Dermis microvascular lymphatic vessel endothelial cell (primary cell): ENCODE data around the gene TOR4A. TPM values are rescaled to one million over a fixed set of nuclear protein-coding genes. Genes with fewer than 3 reads are reported as not detected.
"Not testable (repeated sequence)": the region's sequence is repeated elsewhere in the genome, so short reads cannot be mapped to it uniquely, and the experiment has no call there.

Source experiments
- DNase-seq, 2 donors: peaks; one replicate each; pipeline versions ENCODE4 v3.0.0 to v3.0.0-alpha.2; 2010; ENCODE audit warnings: low read depth in 2 of 2
- total RNA-seq: library from RNA; depleted of rRNA; stranded (reverse); fragments of >200 nt; gene quantifications from 2 replicates; pipeline ENCODE4 v1.2.1, GENCODE V29; 2014

Gene TOR4A
- total RNA-seq, 1 donor from 2014 or later: 23.5 TPM

GRCh38 chr9:137316012-137316981 is 38.8 kb downstream of the TOR4A start:
- peak in 1 of 2 donors; percentile 88 for DNase-seq

DNA sequence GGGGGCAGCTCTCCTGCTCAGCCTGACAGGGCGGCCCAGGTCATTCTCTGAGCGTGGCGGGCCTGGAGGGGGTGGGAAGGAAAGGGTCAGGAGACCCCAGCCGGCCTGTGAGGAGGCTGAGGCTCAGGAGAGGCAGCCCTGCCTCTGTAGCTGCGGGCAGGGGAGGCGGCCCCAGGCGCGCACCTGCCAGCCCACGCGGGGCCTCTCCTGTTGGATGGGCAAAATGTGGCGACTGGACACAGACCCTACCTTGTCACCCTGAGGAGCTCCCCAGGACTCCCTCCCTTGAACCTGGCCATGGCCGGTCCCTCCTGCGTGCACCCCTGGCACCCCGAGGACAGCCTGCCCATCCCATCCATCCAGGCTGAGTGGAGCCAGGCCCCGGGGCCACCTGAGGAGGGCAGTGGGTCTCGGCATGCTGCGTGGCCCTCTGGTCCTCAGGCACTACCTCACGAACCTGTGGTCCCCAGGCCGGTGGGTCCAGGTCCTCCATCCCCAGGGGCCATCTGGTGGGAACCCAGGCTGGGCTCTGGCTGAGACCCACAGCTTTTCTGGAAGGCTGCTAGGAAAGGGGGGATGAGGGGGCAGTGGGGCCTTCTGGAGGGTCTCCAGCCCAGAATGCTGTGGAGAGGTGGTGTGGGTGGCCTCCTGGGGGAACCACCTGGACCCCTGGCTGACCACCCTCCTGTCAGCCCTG is 39.6 kb downstream of the TOR4A start:
- DNase-seq: no peak

DNA sequence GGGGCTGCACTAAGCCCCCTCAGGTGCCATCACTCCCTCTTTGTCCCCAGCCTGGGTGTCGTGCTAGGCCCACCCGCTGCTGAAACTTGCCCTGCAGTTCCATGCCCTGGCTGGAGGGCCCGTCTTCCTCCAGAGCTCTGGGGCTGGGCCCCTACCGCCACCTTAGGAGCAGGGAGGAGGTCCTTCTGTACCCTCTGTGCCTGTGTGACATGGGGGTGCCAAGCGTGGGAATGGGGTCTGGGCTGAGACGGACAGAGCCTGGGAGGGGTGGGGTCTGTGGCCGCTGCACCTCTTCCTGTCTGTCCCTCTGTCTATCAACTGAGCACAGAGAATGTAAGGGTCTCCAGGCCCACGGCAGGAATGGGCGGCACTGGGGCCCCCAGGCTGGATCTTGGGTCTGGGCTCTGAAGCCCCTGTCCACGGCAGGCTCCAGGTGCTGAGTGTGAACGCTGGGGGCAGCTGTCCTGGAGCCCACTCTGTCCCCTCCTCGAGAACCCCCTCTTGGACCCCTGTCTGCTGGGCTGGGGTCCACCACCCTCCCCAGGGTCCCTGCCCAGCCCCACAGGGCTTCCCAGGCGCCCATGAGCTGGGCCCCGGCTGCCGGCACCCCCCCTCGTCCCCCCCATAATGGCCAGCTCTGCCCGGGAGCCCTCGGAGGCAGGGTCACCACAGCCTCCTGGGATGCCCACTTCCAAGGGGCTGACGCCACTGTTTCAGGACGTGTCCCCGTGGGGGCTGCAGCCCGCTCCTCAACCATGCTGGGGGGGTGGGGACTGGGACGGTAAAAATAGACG is 40.4 kb downstream of the TOR4A start:
- no peak for DNase-seq

DNA sequence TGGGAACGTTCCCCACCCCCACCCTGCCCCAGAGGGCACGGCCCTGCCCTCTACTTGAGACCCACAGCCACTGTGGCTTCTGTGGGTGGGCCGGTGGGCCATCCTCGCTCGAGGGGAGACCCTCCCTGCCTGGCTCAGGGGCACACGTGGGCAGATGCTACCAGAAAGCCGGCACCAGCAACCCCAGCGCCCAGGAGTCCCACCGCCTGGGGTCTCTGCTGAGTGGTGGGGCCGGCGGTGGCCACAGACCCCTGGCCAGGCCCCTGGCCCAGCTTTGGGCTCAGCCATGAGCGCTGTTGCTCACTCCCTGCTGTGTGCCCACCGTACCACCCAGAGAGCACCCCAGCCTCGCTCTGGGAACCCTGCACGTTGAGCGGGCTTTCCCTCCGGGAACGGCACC is 41.1 kb downstream of the TOR4A start:
- DNase-seq: no peak

DNA sequence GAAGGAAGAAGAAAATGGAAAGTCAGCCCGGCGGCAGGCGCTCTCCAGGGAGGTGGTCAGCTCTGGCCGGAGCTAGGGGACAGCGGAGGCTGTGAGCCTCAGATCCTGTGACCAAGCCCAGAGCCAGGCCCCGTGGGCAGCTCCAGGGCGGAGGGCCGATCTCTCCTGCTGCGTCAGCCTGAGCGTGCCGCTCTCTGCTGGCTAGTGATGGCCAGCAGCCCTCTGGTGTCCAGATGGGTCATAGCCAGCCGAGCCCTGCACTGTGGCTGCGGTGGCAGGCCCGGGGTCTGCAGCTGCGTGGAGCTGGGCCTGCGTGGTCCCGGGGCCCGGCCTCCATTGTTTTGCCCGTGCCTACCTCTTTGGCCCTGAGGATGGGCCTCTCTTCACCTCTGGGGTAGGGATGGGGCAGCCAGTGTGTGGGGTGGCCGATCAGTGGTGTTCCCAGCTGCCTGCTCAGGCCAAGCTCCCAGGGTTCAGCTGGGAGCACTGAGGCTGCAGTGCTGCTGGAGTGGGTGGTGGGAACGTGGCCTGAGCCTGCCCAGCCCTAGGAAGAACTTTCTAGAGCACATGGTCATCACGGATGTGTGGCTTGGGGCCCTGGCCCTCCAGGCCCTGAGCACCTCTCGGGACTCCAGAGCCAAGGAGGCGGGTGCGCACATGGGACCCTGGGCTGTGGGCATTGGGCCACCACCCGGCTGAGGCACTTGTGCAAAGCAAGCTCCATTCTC is 41.6 kb downstream of the TOR4A start:
- peak; percentile 76 to 90 for DNase-seq

- DNase-seq: no peak
Measured at GRCh38 chr9:137319739-137320551, 42.4 kb downstream of the TOR4A start.

GRCh38 chr9:137320555-137321384 is 43.2 kb downstream of the TOR4A start:
- DNase-seq: peak in 1 of 2 donors; percentile 92

- DNase-seq: no peak
Measured at GRCh38 chr9:137321726-137322361, 44.3 kb downstream of the TOR4A start.

DNA sequence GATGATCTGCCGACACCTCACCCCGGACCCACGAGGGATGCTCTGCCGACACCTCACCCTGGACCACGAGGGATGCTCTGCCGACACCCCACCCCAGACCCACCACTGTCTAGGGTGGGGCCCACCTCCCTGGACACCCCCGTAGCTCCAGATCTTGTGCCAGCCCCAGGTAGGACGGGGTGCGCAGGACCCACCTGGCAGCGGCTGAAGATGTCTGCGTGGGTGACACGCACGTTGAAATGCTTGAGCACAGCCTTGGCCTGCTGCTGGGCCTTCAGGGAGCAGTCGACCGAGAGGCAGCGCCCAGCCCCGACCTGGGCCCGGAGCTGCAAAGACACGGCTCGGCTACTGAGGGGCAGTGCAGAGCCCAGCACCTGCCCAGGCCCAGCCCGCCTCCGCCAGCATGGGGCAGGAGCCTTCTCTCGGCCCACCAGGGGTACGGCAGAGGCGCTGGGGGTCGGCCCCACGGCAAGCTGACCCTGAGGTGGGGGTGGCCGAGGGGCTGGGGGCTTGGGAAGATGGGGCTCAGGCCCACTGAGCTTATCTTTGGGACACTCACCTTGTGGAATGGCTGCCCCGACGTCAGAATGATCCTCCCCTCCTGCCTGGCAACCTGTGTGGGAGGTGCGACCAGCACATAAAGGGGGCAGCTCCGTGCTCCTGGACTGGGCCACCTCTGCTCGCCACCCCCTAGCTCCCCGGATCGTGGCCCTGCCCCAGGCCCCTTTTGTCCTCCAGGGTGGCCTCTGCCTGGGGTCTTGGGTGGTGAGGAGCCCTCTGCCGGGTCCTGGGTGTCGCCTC is 46.2 kb downstream of the TOR4A start:
- no peak for DNase-seq

GRCh38 chr9:137325124-137325523 is 47.6 kb downstream of the TOR4A start:
- DNase-seq: no peak

GRCh38 chr9:137325799-137326198 is 48.3 kb downstream of the TOR4A start:
- DNase-seq: no peak

DNA sequence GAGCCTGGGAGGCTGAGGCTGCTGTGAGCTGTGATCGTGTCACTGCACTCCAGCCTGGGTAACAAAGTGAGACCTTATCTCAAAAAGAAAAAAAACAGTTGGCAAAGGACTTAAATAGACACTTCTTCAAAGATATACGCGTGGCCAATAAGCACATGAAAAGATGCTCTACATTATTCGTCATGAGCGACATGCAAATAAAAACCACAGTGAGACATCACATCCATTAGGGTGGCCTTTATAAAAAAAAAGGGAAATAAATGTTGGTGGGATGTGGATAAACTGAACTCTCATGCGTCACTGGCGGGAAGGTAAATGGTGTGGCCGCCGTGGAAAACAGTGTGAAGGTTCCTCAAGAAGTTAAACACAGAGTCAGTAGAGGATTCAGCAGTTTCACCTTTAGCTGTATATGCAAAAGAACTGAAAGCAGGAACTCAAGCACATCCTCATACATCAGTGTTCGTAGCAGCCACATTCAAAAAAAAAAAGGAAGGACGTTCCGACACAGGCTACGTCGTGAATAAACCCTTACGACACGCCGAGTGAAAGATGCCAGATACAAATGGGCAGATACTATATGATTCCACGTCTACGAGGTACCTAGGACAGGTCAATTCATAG is 49.0 kb downstream of the TOR4A start:
- no peak for DNase-seq

DNA sequence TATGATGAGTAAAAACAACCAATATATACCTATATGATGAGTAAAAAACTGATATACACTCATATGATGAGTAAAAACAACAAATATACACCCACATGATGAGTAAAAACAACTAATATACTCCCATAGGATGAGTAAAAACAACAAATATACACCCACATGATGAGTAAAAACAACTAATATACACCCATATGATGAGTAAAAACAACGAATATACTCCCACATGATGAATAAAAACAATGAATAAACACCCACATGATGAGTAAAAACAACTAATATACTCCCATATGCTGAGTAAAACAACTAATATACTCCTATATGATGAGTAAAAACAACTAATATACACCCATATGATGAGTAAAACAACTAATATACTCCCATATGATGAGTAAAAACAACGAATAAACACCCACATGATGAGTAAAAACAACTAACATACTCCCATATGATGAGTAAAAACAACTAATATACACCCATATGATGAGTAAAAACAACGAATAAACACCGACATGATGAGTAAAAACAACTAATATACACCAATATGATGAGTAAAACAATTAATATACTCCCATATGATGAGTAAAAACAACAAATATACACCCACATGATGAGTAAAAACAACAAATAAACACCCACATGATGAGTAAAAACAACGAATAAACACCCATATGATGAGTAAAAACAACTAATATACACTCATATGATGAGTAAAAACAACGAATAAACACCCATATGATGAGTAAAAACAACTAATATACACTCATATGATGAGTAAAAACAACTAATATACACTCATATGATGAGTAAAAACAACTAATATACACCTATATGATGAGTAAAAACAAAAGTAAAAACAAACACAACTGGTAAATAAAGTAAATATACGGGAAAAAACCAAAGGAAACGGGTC is 50.4 kb downstream of the TOR4A start:
- DNase-seq: not testable (repeated sequence)

- not testable (repeated sequence) for DNase-seq
Measured at GRCh38 chr9:137329590-137329989, 52.1 kb downstream of the TOR4A start.

DNA sequence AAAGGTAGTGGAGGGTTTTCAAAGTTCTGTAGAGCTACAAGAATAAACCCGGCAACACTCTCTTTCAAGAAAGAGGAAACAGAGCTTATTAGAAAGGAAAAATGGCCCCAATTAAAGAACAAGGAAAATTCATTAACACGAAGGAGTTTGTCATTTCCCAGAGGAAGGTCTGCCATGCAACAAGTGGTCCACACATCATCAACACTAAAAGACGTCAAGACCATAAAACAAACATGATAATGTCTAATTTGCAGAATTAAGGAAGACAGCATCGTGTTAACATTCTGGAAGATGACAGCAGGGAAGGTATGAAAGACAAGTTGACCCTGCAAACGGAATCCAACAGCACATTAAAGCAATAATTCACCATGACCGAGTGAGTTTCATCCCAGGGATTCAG is 53.2 kb downstream of the TOR4A start:
- DNase-seq: no peak

GRCh38 chr9:137331929-137332328 is 54.4 kb downstream of the TOR4A start:
- no peak for DNase-seq
